OCI-LY7 (cell line): Measurements from ENCODE around the gene ABCG5.

Experiments used
- CTCF ChIP-seq: fragments of 200-600 bp; sonication (generic); conservative IDR thresholded peaks from 2 replicates; pipeline ENCODE4 v1.5.1; 2014; ENCODE audit warnings: mild to moderate bottlenecking, antibody characterized with exemption, low read length, moderate library complexity, mixed read lengths
- EZH2phosphoT487 ChIP-seq: fragments of 200-600 bp; sonication (generic); IDR thresholded peaks from 2 replicates; pipeline ENCODE4 v1.6.1; 2018; ENCODE audit warnings: low read depth, borderline replicate concordance, mild to moderate bottlenecking, mixed run types, antibody characterized with exemption, low read length, moderate library complexity, mixed read lengths

DNA sequence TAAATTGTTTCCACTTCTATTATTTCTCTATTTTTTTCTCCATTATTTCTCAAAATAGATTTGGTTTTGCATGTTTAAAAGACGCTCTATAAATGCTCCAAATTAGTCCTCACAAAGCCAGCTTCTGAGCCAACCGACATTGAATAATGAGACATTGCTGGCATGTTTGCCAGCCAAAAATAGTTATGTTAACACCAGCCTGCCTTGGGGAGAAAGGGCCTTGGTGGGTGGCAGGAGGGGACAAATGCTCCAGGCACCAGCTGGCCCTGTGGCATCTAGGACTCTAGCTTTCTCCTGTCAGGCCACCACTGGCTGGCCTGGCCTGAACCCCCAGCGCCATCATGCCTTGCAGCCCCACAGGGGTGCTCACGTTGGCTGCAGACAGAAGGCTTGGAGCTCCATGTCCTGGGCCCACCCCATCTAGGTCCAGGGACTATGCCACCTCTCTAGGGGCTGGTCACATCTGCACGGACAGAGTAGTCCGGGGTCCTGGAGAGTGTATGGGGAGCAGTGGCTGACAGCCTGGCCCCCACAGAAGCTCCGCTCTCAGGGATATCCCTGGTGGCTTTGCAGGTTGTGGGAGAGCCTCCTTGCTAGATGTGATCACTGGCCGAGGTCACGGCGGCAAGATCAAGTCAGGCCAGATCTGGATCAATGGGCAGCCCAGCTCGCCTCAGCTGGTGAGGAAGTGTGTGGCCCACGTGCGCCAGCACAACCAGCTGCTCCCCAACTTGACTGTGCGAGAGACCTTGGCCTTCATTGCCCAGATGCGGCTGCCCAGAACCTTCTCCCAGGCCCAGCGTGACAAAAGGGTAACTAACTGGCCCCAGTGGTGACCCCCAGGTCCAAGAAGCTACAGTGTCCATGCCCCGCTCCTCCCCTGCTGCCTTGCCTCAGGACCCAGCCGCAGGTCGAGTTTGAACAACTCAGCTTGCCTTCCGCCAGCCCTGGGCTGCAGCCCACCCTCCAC is 12.7 kb upstream of the ABCG5 start:
- no peak for TF ChIP-seq CTCF
- TF ChIP-seq EZH2phosphoT487, result no peak
